ENCODE results near the gene NKAIN2.
"Not testable (repeated sequence)": the region's sequence is repeated elsewhere in the genome, so short reads cannot be mapped to it uniquely, and the experiment has no call there.

NKAIN2 gene

GRCh38 chr6:124223611-124224345 is 420.1 kb downstream of the NKAIN2 start:
- Mint-ChIP-seq H3K27ac (no peak overlapping the region), H3K9me3 (peaks cover 13% of the 10 kb centered on the region), H3K36me3 (ENCODE audit: low read depth) (no peaks in the 10 kb centered on the region), H3K4me1 (no peaks in the 10 kb centered on the region), H3K4me3 (no peak overlapping the region), H3K27me3 (no peaks in the 10 kb centered on the region)
- no peak for DNase-seq
- no peak for ATAC-seq

GRCh38 chr6:124226396-124226795 is 422.7 kb downstream of the NKAIN2 start:
- Mint-ChIP-seq H3K36me3 (ENCODE audit: low read depth) (no peaks in the 10 kb centered on the region), H3K27ac (no peak overlapping the region), H3K4me1 (no peaks in the 10 kb centered on the region), H3K9me3 (peaks cover 21% of the 10 kb centered on the region), H3K27me3 (no peaks in the 10 kb centered on the region), H3K4me3 (no peak overlapping the region)
- DNase-seq: no peak
- ATAC-seq: no peak

DNA sequence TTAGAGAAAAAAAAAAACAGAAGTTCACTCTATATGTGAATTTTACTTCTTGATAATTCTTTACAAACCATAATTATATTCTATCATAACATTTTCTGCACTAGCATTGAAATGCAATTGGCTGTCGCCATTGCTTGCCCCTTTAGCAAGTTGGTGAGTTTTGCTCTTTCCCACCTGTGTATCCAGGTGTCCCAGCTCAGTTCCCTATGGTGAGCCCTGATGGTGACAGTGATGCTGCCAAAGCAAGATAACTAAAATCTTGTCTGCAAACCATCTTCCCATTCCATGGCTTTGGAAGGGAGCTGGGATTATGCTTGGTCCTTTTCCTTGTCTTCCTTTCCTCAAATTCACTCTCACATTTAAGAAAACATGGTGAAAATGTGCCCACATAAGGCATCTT is 429.6 kb downstream of the NKAIN2 start:
- Mint-ChIP-seq H3K27ac (no peak overlapping the region), H3K9me3 (peaks cover 23% of the 10 kb centered on the region), H3K4me1 (no peaks in the 10 kb centered on the region), H3K36me3 (ENCODE audit: low read depth) (no peaks in the 10 kb centered on the region), H3K27me3 (no peaks in the 10 kb centered on the region), H3K4me3 (no peak overlapping the region)
- DNase-seq (no peak), ATAC-seq (no peak)

DNA sequence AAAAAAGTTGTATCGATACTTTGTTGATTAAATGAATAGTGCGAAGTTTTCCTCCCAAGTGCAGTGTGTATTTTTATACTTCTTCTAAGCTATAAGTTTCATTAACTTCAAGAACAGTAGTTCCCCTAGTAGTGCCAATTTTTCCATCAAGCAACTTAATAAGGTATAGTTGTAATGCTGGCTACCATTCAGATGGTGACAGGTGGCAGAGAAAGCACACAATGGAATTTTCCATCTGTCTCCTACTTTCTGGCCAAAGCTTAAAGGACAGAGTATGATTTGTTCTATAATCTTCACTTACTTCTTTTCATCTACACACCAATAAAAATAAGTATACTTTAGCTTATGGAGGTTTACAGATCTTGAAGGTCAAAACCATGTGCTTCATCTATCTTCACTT is 431.1 kb downstream of the NKAIN2 start:
- Mint-ChIP-seq H3K27ac (no peak overlapping the region), H3K36me3 (ENCODE audit: low read depth) (no peaks in the 10 kb centered on the region), H3K9me3 (peaks cover 12% of the 10 kb centered on the region), H3K4me3 (no peak overlapping the region), H3K4me1 (no peaks in the 10 kb centered on the region), H3K27me3 (no peaks in the 10 kb centered on the region)
- DNase-seq (no peak), ATAC-seq (no peak)

- no peaks in the 10 kb centered on the region for H3K4me1 Mint-ChIP-seq
- DNase-seq: no peak
- H3K9me3 Mint-ChIP-seq: peaks cover 17% of the 10 kb centered on the region
- no peak for ATAC-seq
- no peak overlapping the region for H3K4me3 Mint-ChIP-seq
- no peak overlapping the region for H3K27ac Mint-ChIP-seq
- no peaks in the 10 kb centered on the region for H3K36me3 Mint-ChIP-seq (ENCODE audit: low read depth)
- no peaks in the 10 kb centered on the region for H3K27me3 Mint-ChIP-seq
Observed at GRCh38 chr6:124237911-124238310, 434.2 kb downstream of the NKAIN2 start.

- H3K9me3 Mint-ChIP-seq: peaks cover 17% of the 10 kb centered on the region
- H3K4me3 Mint-ChIP-seq; H3K4me1 Mint-ChIP-seq; H3K27ac Mint-ChIP-seq; H3K36me3 Mint-ChIP-seq (ENCODE audit: low read depth); H3K27me3 Mint-ChIP-seq; ATAC-seq; DNase-seq: not testable (repeated sequence)
Observed at GRCh38 chr6:124238408-124238807, 434.7 kb downstream of the NKAIN2 start.

DNA sequence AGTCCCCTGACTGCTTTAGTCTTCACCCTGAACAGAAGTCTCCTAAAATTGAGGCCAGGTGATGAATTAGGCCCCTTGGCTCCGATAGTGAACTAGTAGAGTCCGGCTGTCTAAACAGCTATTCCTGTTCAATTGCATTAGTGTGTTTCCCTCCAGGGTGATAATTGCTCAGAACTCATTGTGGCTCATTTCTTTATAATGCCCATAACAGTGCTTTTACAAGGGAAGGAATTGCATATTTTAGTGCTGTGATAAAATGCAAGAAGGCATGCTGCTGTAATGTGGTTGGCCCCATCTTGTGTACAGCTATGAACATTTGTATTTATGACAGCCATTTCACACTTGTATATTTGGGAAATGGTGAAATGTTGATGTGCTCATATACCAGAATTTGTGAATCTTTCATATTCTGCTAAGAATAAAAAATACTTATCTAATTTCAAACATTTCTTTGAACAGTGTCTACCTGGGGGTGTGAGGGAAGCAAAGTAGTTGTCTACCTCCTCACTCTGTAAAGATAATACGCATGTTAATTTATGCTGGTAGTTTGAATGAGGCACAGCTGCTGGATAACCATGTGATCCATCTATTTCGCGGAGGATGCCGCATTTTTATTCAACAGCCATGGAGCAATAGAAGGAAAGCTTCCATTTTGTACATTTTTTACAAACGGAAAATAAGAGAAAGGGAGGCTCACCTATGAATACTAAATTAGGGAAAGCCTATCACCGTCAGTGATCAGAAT is 451.4 kb downstream of the NKAIN2 start:
- DNase-seq: no peak
- H3K4me1 Mint-ChIP-seq: no peaks in the 10 kb centered on the region
- no peak for ATAC-seq
- H3K9me3 Mint-ChIP-seq: peaks cover 6% of the 10 kb centered on the region
- no peak overlapping the region for H3K4me3 Mint-ChIP-seq
- no peak overlapping the region for H3K27ac Mint-ChIP-seq
- no peaks in the 10 kb centered on the region for H3K36me3 Mint-ChIP-seq (ENCODE audit: low read depth)
- no peaks in the 10 kb centered on the region for H3K27me3 Mint-ChIP-seq

DNA sequence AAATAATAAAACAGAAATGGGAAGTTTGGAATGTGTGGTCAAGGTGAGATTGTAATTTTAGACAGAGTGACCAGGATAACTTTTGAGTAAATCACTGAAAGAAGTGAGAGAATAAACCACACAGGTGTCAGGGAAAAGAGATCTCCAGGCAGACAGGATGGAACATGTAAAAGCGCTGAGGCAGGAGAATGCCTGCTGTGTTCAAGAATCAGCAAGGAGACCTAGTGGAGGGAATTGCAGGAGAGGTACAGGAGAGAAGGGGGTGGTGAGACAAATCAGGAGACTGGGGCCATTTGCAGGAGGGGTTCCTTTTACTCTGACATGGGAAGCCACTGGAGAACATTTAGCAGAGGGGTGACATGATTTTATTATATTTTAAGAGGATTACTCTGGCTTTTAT is 456.7 kb downstream of the NKAIN2 start:
- Mint-ChIP-seq H3K4me3 (no peak overlapping the region), H3K9me3 (peaks cover 5% of the 10 kb centered on the region), H3K36me3 (ENCODE audit: low read depth) (no peaks in the 10 kb centered on the region), H3K27me3 (no peaks in the 10 kb centered on the region), H3K27ac (no peak overlapping the region), H3K4me1 (no peaks in the 10 kb centered on the region)
- DNase-seq (no peak), ATAC-seq (no peak)

DNA sequence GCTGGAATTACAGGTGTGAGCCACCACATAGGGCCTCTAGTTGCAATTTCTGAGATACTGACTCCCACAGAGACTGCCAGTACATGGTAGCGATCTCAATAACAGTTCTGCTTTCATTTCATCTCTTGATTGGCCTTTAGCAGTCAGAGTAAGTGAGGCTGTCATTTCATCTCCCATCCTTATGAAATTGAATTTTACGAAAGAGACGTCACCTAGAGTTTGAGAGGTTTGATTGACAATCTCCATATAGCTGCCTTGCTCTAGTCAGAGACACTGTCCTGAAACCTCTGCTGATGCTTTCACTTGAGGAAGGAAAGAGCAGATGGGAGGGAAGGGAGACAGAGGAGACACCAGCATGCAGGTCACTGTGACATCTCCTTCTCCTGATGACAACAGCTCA is 466.1 kb downstream of the NKAIN2 start:
- Mint-ChIP-seq H3K9me3 (peaks cover 10% of the 10 kb centered on the region), H3K36me3 (ENCODE audit: low read depth) (no peaks in the 10 kb centered on the region), H3K27ac (no peak overlapping the region), H3K4me1 (no peaks in the 10 kb centered on the region), H3K4me3 (no peak overlapping the region), H3K27me3 (no peaks in the 10 kb centered on the region)
- ATAC-seq: no peak
- no peak for DNase-seq

DNA sequence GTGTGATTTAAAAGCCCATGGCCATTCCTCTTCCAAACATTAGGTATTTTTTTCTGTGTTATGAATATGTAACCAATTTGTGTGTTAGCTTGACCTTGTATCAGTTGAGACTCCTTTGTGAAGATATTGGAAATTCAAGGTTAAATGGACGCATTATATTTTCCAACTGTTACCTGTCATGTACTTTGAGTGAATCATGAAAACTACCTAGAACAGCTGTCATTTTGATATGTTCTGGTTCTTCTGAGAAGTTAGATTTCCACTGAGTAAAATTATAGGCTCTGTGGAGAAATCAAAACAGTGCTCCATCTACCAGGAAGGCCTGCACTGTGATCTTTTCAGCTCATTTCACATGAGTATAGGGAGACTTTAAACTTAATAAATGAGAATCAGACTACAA is 470.0 kb downstream of the NKAIN2 start:
- Mint-ChIP-seq H3K27me3 (no peaks in the 10 kb centered on the region), H3K27ac (no peak overlapping the region), H3K9me3 (peaks cover 10% of the 10 kb centered on the region), H3K4me3 (no peak overlapping the region), H3K36me3 (ENCODE audit: low read depth) (no peaks in the 10 kb centered on the region), H3K4me1 (no peaks in the 10 kb centered on the region)
- no peak for DNase-seq
- no peak for ATAC-seq

- peaks cover 7% of the 10 kb centered on the region for H3K9me3 Mint-ChIP-seq
- H3K4me3 Mint-ChIP-seq: no peak overlapping the region
- H3K27ac Mint-ChIP-seq: no peak overlapping the region
- no peaks in the 10 kb centered on the region for H3K36me3 Mint-ChIP-seq (ENCODE audit: low read depth)
- ATAC-seq: no peak
- H3K27me3 Mint-ChIP-seq: no peaks in the 10 kb centered on the region
- DNase-seq: no peak
- no peaks in the 10 kb centered on the region for H3K4me1 Mint-ChIP-seq
Observed at GRCh38 chr6:124282541-124282940, 478.9 kb downstream of the NKAIN2 start.

GRCh38 chr6:124283486-124283885 is 479.8 kb downstream of the NKAIN2 start:
- ATAC-seq (no peak), DNase-seq (no peak)
- Mint-ChIP-seq H3K9me3 (peaks cover 7% of the 10 kb centered on the region), H3K36me3 (ENCODE audit: low read depth) (no peaks in the 10 kb centered on the region), H3K27ac (no peak overlapping the region), H3K27me3 (no peaks in the 10 kb centered on the region), H3K4me3 (no peak overlapping the region), H3K4me1 (no peaks in the 10 kb centered on the region)

GRCh38 chr6:124285146-124285545 is 481.5 kb downstream of the NKAIN2 start:
- Mint-ChIP-seq H3K36me3 (ENCODE audit: low read depth) (no peaks in the 10 kb centered on the region), H3K4me3 (no peak overlapping the region), H3K9me3 (peaks cover 7% of the 10 kb centered on the region), H3K27me3 (no peaks in the 10 kb centered on the region), H3K27ac (no peak overlapping the region), H3K4me1 (no peaks in the 10 kb centered on the region)
- ATAC-seq (no peak), DNase-seq (no peak)

- Mint-ChIP-seq H3K4me3 (no peak overlapping the region), H3K27ac (no peak overlapping the region), H3K36me3 (ENCODE audit: low read depth) (no peaks in the 10 kb centered on the region), H3K4me1 (no peaks in the 10 kb centered on the region), H3K9me3 (peaks cover 4% of the 10 kb centered on the region), H3K27me3 (no peaks in the 10 kb centered on the region)
- no peak for ATAC-seq
- no peak for DNase-seq
Observed at GRCh38 chr6:124294574-124295200, 491.0 kb downstream of the NKAIN2 start.

GRCh38 chr6:124297507-124297906 is 493.8 kb downstream of the NKAIN2 start:
- H3K4me1 Mint-ChIP-seq: no peaks in the 10 kb centered on the region
- ATAC-seq (no peak), DNase-seq (no peak)
- H3K9me3 Mint-ChIP-seq: no peaks in the 10 kb centered on the region
- no peaks in the 10 kb centered on the region for H3K36me3 Mint-ChIP-seq (ENCODE audit: low read depth)
- H3K27me3 Mint-ChIP-seq: no peaks in the 10 kb centered on the region
- no peak overlapping the region for H3K27ac Mint-ChIP-seq
- H3K4me3 Mint-ChIP-seq: no peak overlapping the region
